HUDEP-2 (cell line): Measurements from ENCODE around the gene TMEM37.

Experiments
- DNase-seq, 76 experiments: peaks; one replicate each; lab custom pipeline; 2025; ENCODE audit not compliant: unreplicated experiment in 76 of 76; lab: John Stamatoyannopoulos, UW

TMEM37 gene

DNA sequence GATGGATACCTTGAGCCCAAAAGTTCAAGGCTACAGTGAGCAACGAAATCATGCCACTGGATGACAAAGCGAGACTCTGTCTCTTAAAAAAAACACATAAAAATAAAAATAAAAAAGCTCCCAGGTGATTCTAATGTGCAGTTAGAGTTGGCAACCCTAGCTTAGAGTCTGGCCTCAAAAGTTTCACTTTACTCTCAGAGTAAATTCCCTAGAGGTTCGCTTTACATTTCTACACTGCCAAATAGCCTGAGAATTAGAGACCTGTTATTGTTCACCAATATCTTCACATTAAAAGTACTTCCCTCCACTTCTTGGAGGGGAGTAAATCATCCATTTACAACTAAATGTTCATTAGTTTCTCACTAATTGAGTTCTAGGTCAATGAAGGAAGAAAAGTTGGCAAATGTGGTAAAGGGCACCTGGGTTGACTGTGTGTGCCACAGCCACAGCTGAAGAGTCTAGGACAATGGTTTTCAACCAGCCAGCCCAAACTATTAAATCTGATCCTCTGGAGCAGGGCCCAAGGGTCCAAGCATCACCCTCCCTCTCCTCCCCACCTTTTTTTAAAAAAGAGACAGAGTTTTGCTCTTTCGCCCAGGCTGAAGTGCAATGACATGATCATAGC, 15.2 kb upstream of the TMEM37 start:
- DNase-seq, result no peak

DNA sequence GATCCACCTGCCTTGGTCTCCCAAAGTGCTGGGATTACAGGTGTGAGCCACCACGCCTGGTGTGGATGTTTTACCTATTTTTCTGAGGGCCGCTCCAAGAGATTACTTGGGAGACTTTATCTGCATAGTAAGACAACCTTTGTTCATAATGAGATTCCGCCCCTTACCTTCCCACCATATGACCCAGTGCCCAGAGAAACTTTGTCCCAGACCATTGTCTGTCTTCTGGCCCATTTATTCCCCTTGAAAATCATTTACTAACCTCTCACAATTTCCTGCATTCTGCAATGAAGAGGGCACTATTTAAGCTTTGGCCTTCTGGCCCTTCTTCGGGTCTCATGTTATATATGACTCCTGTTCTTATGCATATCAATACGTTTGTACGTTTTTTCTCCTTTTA, 13.7 kb upstream of the TMEM37 start:
- no peak for DNase-seq

DNA sequence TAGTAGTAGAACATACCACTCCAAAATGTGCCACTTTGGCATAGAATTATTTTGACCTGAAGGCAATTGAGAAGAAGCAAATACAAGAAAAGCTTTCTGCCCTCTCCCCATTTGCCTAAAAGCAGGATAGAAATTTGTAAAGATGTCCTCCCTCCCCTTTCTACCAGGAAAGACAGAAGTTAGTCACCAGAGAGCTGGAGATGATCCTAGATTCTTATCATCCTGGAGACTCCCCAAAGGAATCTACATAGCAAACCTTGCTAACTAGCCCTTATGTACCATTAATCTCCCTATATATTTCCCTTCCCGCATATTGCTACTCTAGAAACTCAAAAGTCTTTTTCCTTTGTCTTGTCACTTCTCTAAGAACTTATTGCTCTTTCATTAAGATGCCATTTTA, 12.6 kb upstream of the TMEM37 start:
- DNase-seq, result no peak

DNA sequence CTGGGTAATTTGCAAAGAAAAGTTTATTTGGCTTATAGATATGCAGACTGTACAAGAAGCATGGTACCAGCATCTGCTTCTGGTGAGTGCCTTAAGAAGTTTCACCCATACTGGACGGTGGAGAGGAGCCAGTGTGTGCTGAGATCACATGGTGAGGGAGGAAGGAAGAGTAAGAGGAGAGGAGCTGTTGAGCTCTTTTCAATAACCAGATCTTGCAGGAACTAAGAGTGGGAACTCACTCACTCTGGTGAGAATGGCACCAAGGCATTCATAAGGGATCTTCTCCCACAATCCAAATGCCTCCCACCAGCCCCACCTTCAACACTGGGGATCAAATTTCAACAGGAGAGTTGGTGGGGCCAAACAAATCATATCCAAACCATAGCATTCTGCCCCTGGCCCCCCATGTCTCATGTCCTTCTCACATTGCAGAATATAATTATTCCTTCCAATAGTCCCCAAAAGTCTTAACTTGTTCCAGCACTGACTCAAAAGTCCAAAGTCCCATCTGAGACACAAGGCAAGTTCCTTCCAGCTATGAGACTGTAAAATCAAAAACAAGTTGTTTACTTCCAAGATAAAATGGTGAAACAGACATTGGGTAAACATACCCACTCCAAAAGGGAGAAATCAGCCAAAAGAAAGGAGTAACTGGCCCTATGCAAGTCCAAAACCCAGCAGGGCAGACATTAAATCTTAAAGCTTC, 11.7 kb upstream of the TMEM37 start:
- no peak for DNase-seq

DNA sequence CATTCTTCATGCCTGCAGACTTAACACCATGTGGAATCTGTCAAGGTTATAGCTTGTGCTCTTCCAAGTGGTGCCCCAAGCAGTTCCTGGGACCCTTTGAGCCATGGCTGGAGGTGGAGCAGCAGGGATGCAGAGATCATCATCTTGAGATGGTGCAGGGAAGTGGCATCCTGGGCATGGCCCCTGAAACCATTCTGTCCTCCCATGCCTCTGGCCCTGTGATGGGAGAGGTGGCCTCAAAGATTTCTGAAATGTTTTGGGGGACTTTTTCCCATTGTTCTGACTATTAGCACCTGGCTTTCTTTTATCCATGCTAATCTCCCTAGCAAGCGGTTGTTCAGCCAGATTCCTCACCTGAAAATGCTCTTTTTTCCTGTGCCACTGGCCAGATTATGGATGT, 10.3 kb upstream of the TMEM37 start:
- DNase-seq, result no peak

DNA sequence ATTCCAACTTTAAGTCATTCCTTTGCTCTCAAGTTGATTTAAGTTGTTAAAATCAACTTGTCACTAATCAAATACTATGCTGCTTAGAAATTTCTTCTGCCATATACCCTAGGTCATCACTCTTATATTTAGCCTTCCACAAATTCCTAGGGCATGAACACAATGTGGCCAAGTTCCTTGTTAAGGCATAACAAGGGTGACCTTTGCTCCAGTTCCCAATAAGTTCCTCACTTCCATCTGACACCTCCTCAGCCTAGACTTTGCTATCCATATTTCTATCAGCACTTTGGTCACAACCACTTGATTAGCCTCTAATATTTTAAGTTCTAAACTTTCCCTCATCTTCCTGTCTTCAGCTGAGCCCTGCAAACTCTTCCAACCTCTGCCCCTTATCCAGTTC, 9.9 kb upstream of the TMEM37 start:
- no peak for DNase-seq

DNA sequence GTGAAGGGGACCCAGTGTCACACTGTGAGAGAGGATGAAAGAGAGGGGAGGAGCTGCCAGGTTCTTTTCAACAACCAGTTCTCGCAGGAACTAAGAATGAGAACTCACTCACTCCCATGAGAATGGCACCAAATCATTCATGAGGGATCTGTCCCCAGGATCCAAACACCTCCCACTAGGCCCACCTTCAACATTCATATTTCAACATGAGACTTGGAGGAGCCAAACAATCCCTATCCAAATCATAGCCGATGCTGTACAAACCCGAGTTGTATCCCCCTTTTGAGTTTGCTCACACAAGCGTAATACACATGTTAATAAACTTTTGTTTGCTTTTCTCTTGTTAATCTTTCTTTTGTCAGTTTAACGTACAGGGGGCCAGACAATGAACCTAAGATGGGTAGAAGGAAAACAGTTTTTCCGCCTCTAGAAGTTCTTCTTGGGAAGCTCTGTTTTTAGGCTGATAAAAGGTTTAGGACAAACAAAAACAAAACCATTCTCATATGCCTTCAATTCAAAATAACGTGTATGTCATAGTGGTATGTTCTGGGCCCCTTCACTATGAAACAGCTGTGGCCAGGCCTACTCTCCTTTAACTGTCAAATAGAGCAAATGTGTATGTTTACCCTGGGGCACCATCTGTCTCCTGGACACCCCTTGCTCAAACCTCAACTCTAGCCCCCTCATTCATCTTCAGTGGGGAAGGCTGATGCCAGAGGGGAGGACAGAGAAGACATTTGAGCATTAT, 9.1 kb upstream of the TMEM37 start:
- no peak for DNase-seq

DNA sequence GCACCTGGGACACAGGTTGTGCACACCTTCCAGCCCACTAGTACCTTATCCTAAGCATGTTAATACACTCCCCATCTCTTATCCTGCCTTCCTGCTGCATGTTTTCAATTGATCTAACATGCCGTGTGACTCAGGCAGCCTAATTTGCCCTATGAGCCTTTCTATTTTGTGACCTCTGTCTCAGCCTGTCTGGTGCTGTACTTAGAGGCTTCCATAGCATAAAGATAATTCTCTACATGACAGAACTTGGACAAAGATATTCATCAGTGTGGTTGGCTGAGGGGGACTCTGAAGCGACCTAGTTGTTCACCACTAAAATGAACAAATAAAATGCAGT, 8.6 kb upstream of the TMEM37 start:
- no peak for DNase-seq

DNA sequence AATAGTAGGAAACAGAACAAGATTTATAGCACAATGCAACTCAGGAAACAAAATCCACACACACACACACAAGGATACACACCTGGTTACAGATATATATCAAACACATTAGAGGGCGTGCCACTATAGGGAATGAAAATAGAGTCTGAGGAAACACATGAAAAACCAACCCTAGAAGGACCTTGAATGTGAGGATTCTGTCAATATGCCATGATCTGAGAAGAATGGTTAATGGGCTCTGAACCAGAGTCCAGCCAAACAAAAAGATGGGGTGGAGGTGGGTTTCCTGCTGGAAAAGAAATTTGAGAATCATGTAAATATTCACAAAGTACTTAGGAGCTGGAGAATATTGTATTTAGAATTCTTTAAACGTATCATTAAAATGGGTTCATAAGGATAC, 7.8 kb upstream of the TMEM37 start:
- DNase-seq, result no peak

DNA sequence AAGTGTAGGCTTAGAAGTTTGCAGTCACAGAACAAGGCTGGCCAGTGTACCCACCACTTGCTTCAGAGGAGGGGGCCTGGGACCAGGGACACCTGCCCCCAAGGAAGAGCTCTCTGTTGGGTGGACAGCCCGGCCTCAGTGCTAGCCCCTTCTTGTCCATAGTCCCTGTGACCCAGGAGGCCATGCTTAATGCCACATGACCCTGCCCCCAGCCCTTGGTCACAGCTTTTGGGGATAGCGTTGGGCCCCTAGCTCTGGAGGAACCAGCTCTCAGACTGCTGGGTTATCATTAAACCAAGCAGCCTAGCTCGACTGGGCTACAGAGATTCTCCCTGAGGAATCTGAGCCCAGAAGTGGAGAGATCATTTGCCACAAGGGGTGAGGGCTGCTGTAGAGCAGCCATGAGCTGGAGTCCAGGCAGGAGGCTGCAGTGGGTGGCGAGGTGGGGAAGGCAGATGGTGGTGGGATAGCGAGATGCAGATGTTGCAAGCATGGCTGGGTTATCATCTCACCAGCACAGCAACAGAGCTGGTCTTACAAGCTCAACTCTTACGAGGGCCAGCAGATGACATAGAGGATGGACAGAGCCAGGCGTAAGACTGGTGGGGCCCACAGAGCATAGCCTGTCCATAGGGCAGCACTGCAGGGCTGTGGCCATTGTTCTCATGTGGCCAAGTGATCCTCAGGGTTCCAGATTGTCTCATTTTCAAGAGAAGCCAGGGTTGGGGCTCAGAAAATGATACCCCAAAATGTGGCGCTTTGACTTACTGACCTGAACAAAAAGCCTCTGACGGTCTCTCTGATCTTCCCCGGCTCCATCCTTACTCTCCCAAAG, 7.2 kb upstream of the TMEM37 start:
- no peak for DNase-seq

DNA sequence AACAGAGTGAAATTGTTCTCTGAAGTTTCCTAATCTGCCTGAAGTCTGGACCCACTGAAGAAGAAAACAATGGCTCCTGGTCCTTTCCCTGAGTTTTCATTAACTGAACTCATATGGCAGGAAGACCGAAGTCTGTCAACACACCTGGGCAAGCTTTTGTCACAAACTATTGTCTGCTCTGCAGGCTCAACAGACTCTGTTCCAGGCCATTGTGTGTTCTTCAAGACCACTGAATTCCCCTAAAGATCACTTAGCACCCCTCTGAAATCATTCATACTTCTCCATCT, 6.6 kb upstream of the TMEM37 start:
- no peak for DNase-seq

DNA sequence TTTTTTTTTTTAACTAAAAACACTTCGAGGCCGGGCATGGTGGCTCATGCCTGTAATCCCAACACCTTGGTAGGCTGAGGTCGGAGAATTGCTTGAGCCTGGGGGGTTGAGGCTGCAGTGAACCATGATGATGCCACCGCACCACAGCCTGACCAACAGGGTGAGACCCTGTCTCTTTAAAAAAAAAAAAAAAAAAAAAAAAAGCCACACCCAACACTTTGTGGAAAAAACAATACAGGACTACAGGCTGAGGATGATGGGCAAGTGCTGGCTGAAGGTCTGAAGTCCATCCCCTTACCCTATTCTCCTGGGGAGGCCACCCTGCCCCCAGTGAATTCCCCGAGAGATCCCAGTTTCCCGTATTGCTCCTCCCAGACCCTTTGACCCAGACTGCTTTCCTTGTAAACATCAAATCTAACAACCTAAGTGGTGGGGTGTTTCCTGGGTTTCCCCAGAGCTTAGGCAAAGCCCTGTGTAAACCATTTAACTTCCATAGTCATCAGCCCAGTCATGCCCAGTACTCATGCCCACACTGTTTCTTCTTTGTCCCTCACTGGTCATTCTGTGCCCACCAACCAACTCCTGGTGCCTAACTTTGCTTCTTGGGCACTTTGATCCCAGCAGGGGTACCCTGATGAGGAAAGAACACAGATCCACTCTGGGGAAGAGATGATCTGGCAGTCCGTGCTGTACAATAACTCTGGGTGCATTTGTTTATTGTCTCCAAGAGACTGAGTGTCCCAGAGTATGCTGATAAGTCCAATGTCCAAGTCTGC, 5.8 kb upstream of the TMEM37 start:
- DNase-seq, result no peak

DNA sequence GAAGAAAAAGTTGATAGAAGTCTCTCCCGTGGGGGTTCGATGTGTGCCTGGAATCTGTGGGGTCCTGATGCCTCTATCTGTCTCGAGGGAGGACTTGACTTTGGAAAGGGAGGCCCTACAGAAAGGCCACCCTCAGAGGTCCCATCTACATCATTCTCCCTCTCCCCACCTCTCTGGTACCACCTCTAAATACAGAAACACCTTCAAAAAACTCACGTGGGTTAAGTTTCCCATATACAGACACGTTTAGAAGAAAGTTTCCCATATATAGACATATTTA, 5.3 kb upstream of the TMEM37 start:
- DNase-seq, result no peak

DNA sequence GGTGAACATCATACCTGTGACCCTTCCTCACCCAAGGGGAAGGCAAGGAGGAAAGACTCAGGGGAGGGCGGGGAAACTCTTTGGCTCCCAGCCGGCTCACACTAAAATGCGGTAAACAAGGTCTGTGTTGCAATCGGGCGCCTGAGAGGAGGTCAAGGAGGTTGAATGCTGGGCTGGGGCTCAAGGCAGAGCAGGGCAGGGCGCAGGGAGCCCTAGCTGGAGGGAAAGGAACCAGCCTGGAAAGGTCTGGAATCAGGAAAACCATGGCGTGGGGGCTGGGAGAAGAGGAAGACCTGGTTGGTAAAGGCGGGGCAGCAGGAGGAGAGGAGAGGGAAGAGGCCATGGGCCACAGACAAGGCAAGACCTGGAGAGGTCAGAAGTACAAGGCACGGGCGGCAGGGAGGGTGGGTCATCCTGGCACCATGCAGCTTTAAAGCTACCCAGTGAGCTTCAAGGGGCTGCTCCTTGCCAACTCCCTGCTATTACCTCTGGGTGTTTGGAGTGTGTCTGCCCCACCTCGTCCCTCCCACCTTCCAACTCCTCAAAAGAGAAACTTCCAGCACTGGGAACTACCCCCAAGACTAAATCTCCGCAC, 4.8 kb upstream of the TMEM37 start:
- no peak for DNase-seq

DNA sequence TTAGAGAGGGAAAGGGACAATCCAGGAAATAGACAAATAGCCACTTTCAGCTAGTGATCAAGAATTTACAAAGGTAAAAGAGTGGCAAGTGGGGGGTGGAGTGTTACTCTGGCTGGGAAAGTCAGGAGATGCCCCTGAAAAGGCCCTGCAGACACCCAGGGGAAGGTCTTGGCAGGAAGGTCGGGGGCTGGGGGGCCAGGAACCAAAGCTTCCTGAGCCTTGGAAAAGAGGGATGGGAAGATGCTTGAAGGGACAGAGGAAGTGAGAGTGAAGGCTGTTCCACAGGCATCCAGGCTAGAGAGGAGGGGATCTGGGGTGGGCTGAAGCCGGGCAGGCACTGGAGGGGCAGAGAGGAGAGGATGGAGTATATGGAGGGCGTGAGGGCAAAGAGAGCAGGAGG, 3.9 kb upstream of the TMEM37 start:
- no peak for DNase-seq

DNA sequence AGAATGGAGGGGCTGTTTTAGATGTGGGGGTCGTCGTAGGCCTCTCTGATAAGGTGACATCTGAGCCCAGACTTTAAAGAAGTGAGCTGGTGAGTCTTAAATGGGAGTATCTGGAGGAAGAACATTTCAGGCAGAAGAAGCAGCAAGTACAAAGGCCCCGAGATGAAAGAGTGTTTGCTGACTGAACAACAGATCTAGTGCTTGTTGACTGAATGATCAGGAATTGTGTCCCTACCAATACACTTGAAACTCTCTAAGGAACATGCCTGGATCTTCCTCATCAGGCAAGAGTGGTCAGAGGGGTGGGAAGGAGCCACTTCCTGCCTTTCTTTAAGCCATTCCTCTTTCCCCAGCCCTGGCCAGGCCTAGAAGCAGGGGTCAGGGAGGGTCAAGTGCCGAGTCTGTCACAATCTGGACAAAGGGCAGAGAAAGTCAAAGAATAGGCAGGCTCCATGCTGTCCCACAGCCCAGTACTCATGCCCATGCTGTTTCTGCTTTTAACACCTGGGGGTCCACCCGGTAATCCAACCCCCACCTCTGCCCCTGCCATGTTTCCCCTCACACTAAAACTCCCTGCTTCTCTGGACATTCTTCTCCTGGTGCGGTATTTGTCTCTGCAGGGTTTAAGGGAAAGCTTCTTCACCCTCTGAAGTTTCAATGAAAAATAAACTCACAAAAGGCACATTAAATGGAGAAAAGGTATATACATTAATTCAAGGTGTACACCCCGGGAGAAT, 3.0 kb upstream of the TMEM37 start:
- no peak for DNase-seq

DNA sequence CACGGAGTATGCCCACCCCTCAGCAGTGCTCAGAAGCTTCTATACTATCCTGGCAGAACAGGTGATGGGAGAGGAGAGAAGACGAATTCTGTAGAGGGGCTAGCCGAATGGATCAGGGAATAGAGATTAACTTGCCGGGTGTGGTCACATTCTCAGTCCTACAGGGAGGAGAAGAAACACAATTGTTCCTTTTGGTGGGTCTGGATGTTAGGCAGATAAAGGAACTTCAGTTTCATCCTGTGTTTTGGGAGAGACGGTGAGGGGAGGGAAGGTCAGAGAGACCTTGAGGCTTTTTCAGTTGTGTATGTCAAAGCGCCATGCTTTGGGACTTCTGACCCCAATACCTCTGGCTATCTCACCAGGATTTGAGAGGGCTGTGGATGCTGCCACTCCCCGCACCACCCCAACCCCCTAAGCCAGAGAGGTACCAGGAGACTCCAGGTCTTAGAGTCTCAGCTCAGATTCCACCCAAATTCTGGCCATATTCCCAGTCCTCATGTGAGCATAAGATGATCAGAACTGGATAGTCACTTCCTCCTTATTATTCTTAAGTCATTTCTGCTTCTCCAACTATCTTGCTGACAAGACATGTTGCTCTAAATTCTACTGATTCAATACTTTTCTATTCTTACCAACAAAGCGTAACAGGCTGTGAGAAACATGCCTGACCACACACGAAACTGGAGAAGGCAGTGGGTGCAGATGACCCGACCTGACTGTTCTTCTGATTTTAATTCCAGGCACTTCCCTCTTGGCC, 2.3 kb upstream of the TMEM37 start:
- DNase-seq, result no peak

DNA sequence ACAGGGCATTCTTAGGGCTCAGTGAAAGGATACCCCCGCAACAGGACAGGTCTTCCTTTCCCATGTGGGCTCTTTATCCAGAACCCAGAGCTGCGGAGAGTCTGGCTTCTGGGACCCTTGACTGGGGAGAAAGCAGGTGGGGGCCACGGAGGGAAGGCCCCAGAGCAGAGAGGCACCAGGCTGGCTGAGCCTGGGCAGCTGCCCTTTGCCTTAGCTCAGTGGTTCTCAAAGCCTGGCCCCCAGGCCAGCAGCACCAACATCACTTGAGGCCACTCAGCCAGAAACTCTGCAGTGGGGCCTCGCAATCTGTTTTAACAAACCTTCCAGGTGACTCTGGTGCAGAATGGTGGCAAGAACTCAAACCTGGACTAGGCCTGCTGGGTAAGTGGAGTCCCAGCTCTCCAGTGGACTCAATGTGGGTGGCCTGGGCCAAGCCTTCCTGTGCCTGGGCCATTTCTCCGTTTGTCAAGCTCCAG, 1.6 kb upstream of the TMEM37 start:
- DNase-seq, result no peak
